Endodermal cell (in vitro differentiated cells): ENCODE data around the gene ZNF593OS. TPM values are rescaled to one million over a fixed set of nuclear protein-coding genes. Genes with fewer than 3 reads are reported as not detected.

ENCODE experiments used
- DNase-seq: peaks from one replicate; pipeline ENCODE4 v3.0.0-alpha.2; 2017
- H3K27ac ChIP-seq: 2 replicates; pipeline ENCODE4 v1.5.1; 2013; ENCODE audit warnings: mild to moderate bottlenecking, low read depth, low read length, moderate library complexity
- H3K27me3 ChIP-seq: 2 replicates; pipeline ENCODE4 v1.6.1; 2013; ENCODE audit warnings: mild to moderate bottlenecking, low read length, moderate library complexity; ENCODE audit not compliant: insufficient read depth, control insufficient read depth, poor library complexity, severe bottlenecking
- H3K36me3 ChIP-seq: 2 replicates; pipeline ENCODE4 v1.7.0; 2013; ENCODE audit warnings: mild to moderate bottlenecking, low read length, moderate library complexity; ENCODE audit not compliant: control insufficient read depth, insufficient read depth
- H3K4me1 ChIP-seq: one replicate; pipeline ENCODE4 v1.7.0; 2013; ENCODE audit warnings: low read length; ENCODE audit not compliant: control insufficient read depth, insufficient read depth
- H3K4me3 ChIP-seq: 2 replicates; pipeline ENCODE4 v1.5.1; 2013; ENCODE audit warnings: mild to moderate bottlenecking, low read length, moderate library complexity
- H3K9ac ChIP-seq: 2 replicates; pipeline ENCODE4 v1.6.1; 2013; ENCODE audit warnings: mild to moderate bottlenecking, low read length, moderate library complexity; ENCODE audit not compliant: poor library complexity, severe bottlenecking; ENCODE audit errors: extremely low read depth
- H3K9me3 ChIP-seq: 2 replicates; pipeline ENCODE4 v1.6.1; 2013; ENCODE audit warnings: mild to moderate bottlenecking, low read length, moderate library complexity; ENCODE audit not compliant: control insufficient read depth
- H3K27ac Mint-ChIP-seq: 2 replicates; pipeline ENCODE4 v1.8.0; 2020; ENCODE audit warnings: mixed read lengths
- H3K27me3 Mint-ChIP-seq: 2 replicates; pipeline ENCODE4 v1.8.0; 2021; ENCODE audit warnings: mild to moderate bottlenecking, mixed read lengths; ENCODE audit not compliant: insufficient read depth
- H3K36me3 Mint-ChIP-seq: 2 replicates; pipeline ENCODE4 v1.8.0; 2020; ENCODE audit warnings: low read depth, mixed read lengths
- H3K4me1 Mint-ChIP-seq: 2 replicates; pipeline ENCODE4 v1.8.0; 2020; ENCODE audit warnings: mixed read lengths
- H3K4me3 Mint-ChIP-seq: 2 replicates; pipeline ENCODE4 v1.8.0; 2020; ENCODE audit warnings: mild to moderate bottlenecking, moderate library complexity, mixed read lengths
- H3K9me3 Mint-ChIP-seq: 2 replicates; pipeline ENCODE4 v1.8.0; 2020; ENCODE audit warnings: mild to moderate bottlenecking, mixed read lengths
- WGBS, 2 experiments: methylation state at CpG; one replicate each; pipeline versions ENCODE4 v1.1.5 to v1.1.7; 2013; ENCODE audit warnings: missing lambda C conversion rate in 2 of 2, mixed read lengths in 1 of 2; ENCODE audit not compliant: insufficient coverage in 1 of 2, insufficient read length in 1 of 2; 5-methylcytosine and 5-hydroxymethylcytosine counted together
- total RNA-seq, 2 donors: library from RNA; stranded (reverse); fragmentation: NEBNext Ultra II Directional in 1 of 2; extraction: Animal tissue kit (Norgen Biotek cat#: 25700) in 1 of 2; gene quantifications; 2 replicates in 1 of 2; 3 replicates in 1 of 2; pipeline ENCODE4 v1.2.1, GENCODE V29; 2021
- TF ChIP-seq, protein P1 (sequence below): fragments of 200-600 bp; sonication (generic); conservative IDR thresholded peaks from 2 replicates; pipeline ENCODE4 v1.5.0; 2021; ENCODE audit warnings: antibody characterized with exemption, mild to moderate bottlenecking

ZNF593OS gene
- total RNA-seq, 2 donors from 2014 or later = not detected

DNA sequence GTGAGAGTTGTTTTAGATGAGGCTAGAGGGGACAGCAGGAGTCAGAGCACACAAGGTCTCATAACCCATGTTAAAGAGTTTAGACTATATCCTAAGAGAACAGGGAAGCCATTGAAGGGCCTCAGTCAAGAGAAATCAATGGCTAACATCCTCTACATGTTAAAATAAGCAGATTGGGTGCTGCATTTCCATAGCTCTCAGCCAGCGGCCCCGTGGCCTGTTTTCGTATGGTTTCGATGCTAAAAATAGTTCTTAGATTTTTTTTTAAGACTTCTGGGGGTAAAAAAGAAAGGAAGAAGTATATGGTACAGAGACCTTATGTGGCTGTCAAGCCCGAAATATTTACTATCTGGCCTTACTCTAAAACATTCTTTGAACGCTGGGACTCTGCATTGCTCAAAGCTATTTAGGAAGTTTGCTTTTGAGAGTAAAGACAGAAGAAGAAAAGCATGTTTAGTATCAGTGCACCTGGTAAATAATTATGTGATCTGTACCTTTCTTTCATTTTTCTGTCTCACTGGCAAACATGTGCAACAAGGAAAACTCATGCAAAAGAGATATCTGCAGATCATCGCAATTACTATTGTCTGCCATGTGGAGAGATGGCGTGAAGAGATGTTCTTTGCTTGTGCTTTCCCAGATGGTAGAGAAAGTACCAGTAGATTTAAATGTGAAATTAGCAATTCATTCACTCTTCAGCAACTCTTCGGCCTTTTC, 51.6 kb downstream of the ZNF593OS start:
- Histone ChIP-seq H3K4me3 (no peak overlapping the region), H3K9ac (no peak overlapping the region), H3K36me3 (peaks cover 22% of the 10 kb centered on the region), H3K27me3 (no peaks in the 10 kb centered on the region), H3K27ac (no peak overlapping the region), H3K9me3 (no peaks in the 10 kb centered on the region), H3K4me1 (no peaks in the 10 kb centered on the region)
- H3K4me3 Mint-ChIP-seq = no peak overlapping the region
- H3K27ac Mint-ChIP-seq = no peak overlapping the region
- peaks cover 38% of the 10 kb centered on the region for H3K36me3 Mint-ChIP-seq
- H3K4me1 Mint-ChIP-seq = peaks cover 3% of the 10 kb centered on the region
- TF ChIP-seq, protein P1, sequence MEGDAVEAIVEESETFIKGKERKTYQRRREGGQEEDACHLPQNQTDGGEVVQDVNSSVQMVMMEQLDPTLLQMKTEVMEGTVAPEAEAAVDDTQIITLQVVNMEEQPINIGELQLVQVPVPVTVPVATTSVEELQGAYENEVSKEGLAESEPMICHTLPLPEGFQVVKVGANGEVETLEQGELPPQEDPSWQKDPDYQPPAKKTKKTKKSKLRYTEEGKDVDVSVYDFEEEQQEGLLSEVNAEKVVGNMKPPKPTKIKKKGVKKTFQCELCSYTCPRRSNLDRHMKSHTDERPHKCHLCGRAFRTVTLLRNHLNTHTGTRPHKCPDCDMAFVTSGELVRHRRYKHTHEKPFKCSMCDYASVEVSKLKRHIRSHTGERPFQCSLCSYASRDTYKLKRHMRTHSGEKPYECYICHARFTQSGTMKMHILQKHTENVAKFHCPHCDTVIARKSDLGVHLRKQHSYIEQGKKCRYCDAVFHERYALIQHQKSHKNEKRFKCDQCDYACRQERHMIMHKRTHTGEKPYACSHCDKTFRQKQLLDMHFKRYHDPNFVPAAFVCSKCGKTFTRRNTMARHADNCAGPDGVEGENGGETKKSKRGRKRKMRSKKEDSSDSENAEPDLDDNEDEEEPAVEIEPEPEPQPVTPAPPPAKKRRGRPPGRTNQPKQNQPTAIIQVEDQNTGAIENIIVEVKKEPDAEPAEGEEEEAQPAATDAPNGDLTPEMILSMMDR = no peak
- 84 to 96% methylated on average over 8 to 9 of the region's 9 CpGs for WGBS, 2 experiments
- H3K9me3 Mint-ChIP-seq = no peaks in the 10 kb centered on the region
- H3K27me3 Mint-ChIP-seq = no peaks in the 10 kb centered on the region
- no peak for DNase-seq

Other genes with a start within 250 kb of the ZNF593OS start
- gene PAFAH2, start 173.8 kb downstream of the ZNF593OS start, total RNA-seq = 10 to 100 TPM; 11.6 to 13.3 TPM
- 1 to 10 TPM; 3.3 to 3.7 TPM for gene EXTL1, start 150.1 kb downstream of the ZNF593OS start, total RNA-seq
- gene SLC30A2, start 125.7 kb downstream of the ZNF593OS start, total RNA-seq = not detected
- gene TRIM63, start 104.2 kb downstream of the ZNF593OS start, total RNA-seq = not detected
- gene PDIK1L, start 60.0 kb downstream of the ZNF593OS start, total RNA-seq = 1 to 10 TPM; 7.1 to 7.3 TPM
- 1 to 10 TPM in 1 of 2 donors, under 1 TPM in 1; 0.38 to 1.1 TPM for gene FAM110D, start 12.8 kb downstream of the ZNF593OS start, total RNA-seq
- gene C1orf232, start 2.9 kb downstream of the ZNF593OS start, total RNA-seq = not detected
- 10 to 100 TPM; 31.4 to 33.7 TPM for gene ZNF593, start 1.9 kb downstream of the ZNF593OS start, total RNA-seq
- gene CNKSR1, start 5.7 kb upstream of the ZNF593OS start, total RNA-seq = 10 to 100 TPM; 35.8 to 44.1 TPM
- under 1 TPM; 0.20 to 0.35 TPM for gene CATSPER4, start 18.8 kb upstream of the ZNF593OS start, total RNA-seq
- gene CEP85, start 62.4 kb upstream of the ZNF593OS start, total RNA-seq = 10 to 100 TPM; 25.6 to 43.6 TPM
- gene SH3BGRL3, start 108.3 kb upstream of the ZNF593OS start, total RNA-seq = 100 to 1,000 TPM; 119 to 132 TPM
- gene UBXN11, start 134.8 kb upstream of the ZNF593OS start, total RNA-seq = 10 to 100 TPM; 24.3 to 30.3 TPM
- gene CD52, start 146.1 kb upstream of the ZNF593OS start, total RNA-seq = 1 to 10 TPM; 3.7 to 4.4 TPM
- 10 to 100 TPM in 1 of 2 donors, 1 to 10 TPM in 1; 9.0 to 15.1 TPM for gene CRYBG2, start 182.3 kb upstream of the ZNF593OS start, total RNA-seq
- not detected for gene ZNF683, start 200.9 kb upstream of the ZNF593OS start, total RNA-seq
- 1,000 to 10,000 TPM in 1 of 2 donors, 100 to 1,000 TPM in 1; 867 to 1,041 TPM for gene LIN28A, start 239.0 kb upstream of the ZNF593OS start, total RNA-seq